ENCODE results near the gene RAD23A. TPM values are rescaled to one million over a fixed set of nuclear protein-coding genes. Genes with fewer than 3 reads are reported as not detected.
"Not testable (repeated sequence)": the region's sequence is repeated elsewhere in the genome, so short reads cannot be mapped to it uniquely, and the experiment has no call there.

Gene RAD23A
- total and polyA plus RNA-seq, 10 of the 15 experiments (the other 5 are each of a cell fraction or from before 2014, with no cell fraction given) = 8.8 to 198 (median 119) TPM

- SMC1A ChIA-PET (ENCODE audit: uncharacterized antibody, unreplicated experiment); H3K4me2 ChIP-seq (ENCODE audit: control insufficient read depth, insufficient read depth); H4K20me1 ChIP-seq (ENCODE audit: control insufficient read depth, insufficient read depth); H2AFZ ChIP-seq (ENCODE audit: control insufficient read depth, low read depth, low read length); RAD21 ChIA-PET (ENCODE audit: unreplicated experiment); DNase-seq (ENCODE audit: low read depth, low spot score); H3K27me3 ChIP-seq (replicated peaks in 1 of 2; ENCODE audit: control insufficient read depth in 2 of 2, insufficient read depth in 2 of 2, low read length in 1 of 2); POLR2A ChIA-PET; H3K9ac ChIP-seq (ENCODE audit: control insufficient read depth, insufficient read depth, low read length); H3K4me3 ChIP-seq; ATAC-seq; FAIRE-seq; H3K9me3 ChIP-seq (replicated peaks; ENCODE audit: control insufficient read depth, insufficient read depth, low read length); intact Hi-C loops (cut with micrococcal nuclease; ENCODE audit: unreplicated experiment); BruUV-seq (replicated peaks); H3K27ac ChIP-seq (ENCODE audit: control insufficient read depth, insufficient read depth); in situ Hi-C loops (cut with MboI): not testable (repeated sequence)
- Histone ChIP-seq H3K79me2 (ENCODE audit: control insufficient read depth, insufficient read depth, low read length) (peaks cover 37% of the 10 kb centered on the region), H3K4me1 (ENCODE audit: control insufficient read depth, insufficient read depth, low read length) (peaks cover 15% of the 10 kb centered on the region), H3K36me3 (ENCODE audit: control insufficient read depth in 2 of 2, insufficient read depth in 2 of 2, low read length in 1 of 2) (peaks cover 23 to 31% of the 10 kb centered on the region in 2 experiments)
- 72% methylated on average over 6 of the region's 6 CpGs for WGBS (ENCODE audit: insufficient coverage, insufficient replicate concordance, low lambda C conversion rate, missing lambda C conversion rate)
- peak in 1 of 2 experiments; percentile 22; a peak in 1 of 4 replicates for TF ChIP-seq BHLHE40 (IDR thresholded peaks at IDR 0.05; ENCODE audit: borderline replicate concordance in 1 of 2, low read depth in 2 of 2, low read length in 1 of 2)
- CTCF ChIA-PET = interaction anchor here (0.6 to 0.7 kb wide), 2 partner anchors 14 to 192 kb away, joined by 3 to 4 read pairs; no protein-coding TSS in a partner anchor
These were observed 6.4 kb downstream of the RAD23A start for GRCh38 chr19:12952050-12952449.

GRCh38 chr19:12952488-12953137, 7.0 kb downstream of the RAD23A start:
- DNase-seq (ENCODE audit: low read depth, low spot score) (no peak), FAIRE-seq (no peak), ATAC-seq (no peak)
- ChIA-PET CTCF (interaction anchor here (0.6 to 4.6 kb wide), 4 partner anchors 13 to 192 kb away, joined by 3 to 40 read pairs (median 4); partner anchors contain the start of gene DNASE2), POLR2A (interaction anchor here (2.4 kb wide), 1 partner anchor 15 kb away, joined by 11 read pairs; the partner anchor contains the start of gene CALR), RAD21 (ENCODE audit: unreplicated experiment) (no interaction called here), SMC1A (ENCODE audit: uncharacterized antibody, unreplicated experiment) (interaction anchor here (2.5 kb wide), 1 partner anchor 15 kb away, joined by 9 read pairs; the partner anchor contains the start of gene CALR)
- Histone ChIP-seq H3K4me3 (no peak overlapping the region), H3K27ac (ENCODE audit: control insufficient read depth, insufficient read depth) (no peak overlapping the region), H3K9me3 (replicated peaks; ENCODE audit: control insufficient read depth, insufficient read depth, low read length) (no peaks in the 10 kb centered on the region), H3K79me2 (ENCODE audit: control insufficient read depth, insufficient read depth, low read length) (peaks cover 36% of the 10 kb centered on the region), H3K4me2 (ENCODE audit: control insufficient read depth, insufficient read depth) (no peak overlapping the region), H3K27me3 (replicated peaks in 1 of 2; ENCODE audit: control insufficient read depth in 2 of 2, insufficient read depth in 2 of 2, low read length in 1 of 2) (no peaks in the 10 kb centered on the region), H2AFZ (ENCODE audit: control insufficient read depth, low read depth, low read length) (no peak overlapping the region), H3K9ac (ENCODE audit: control insufficient read depth, insufficient read depth, low read length) (no peak overlapping the region), H3K4me1 (ENCODE audit: control insufficient read depth, insufficient read depth, low read length) (peaks cover 12% of the 10 kb centered on the region), H3K36me3 (ENCODE audit: control insufficient read depth in 2 of 2, insufficient read depth in 2 of 2, low read length in 1 of 2) (peaks cover 20 to 31% of the 10 kb centered on the region in 2 experiments), H4K20me1 (ENCODE audit: control insufficient read depth, insufficient read depth) (no peaks in the 10 kb centered on the region)
- no TSS peak for BruUV-seq (replicated peaks)
- 76% methylated on average over 12 of the region's 12 CpGs for WGBS (ENCODE audit: insufficient coverage, insufficient replicate concordance, low lambda C conversion rate, missing lambda C conversion rate)
- in situ Hi-C loops (cut with MboI) (no loop called here), intact Hi-C loops (cut with micrococcal nuclease; ENCODE audit: unreplicated experiment) (no loop called here)
- TF ChIP-seq E2F4 (IDR thresholded peaks at IDR 0.05; ENCODE audit: low read depth, low read length) = no peak
- no peak for TF ChIP-seq RAD21 (IDR thresholded peaks at IDR 0.05; ENCODE audit: insufficient read depth, low read depth, low read length)
- no peak for TF ChIP-seq SMC3 (IDR thresholded peaks at IDR 0.05; ENCODE audit: borderline replicate concordance, low read length)
- no peak for TF ChIP-seq PAX8 (IDR thresholded peaks at IDR 0.05)
- no peak for TF ChIP-seq SREBF2 (IDR thresholded peaks at IDR 0.05; ENCODE audit: low read length)
- no peak for TF ChIP-seq FOXK2 (IDR thresholded peaks at IDR 0.05)
- no peak for TF ChIP-seq NR2C1 (IDR thresholded peaks at IDR 0.05)
- TF ChIP-seq BACH1 (IDR thresholded peaks at IDR 0.05; ENCODE audit: borderline replicate concordance) = no peak
- TF ChIP-seq RELA (IDR thresholded peaks at IDR 0.05; ENCODE audit: borderline replicate concordance, partially characterized antibody) = no peak
- no peak for TF ChIP-seq SKIL (IDR thresholded peaks at IDR 0.05; ENCODE audit: low read depth, poor library complexity, severe bottlenecking)
- no peak for TF ChIP-seq IRF5 (IDR thresholded peaks at IDR 0.05; ENCODE audit: borderline replicate concordance)

Measured in GM12878 (cell line).